Non-pigmented ciliary epithelial cell (primary cell): ENCODE results near the gene PCSK6.
"Not testable (repeated sequence)": the region's sequence is repeated elsewhere in the genome, so short reads cannot be mapped to it uniquely, and the experiment has no call there.

Source experiments
- DNase-seq: peaks from one replicate; pipeline ENCODE4 v3.0.0-alpha.2; 2010; ENCODE audit warnings: low read depth

PCSK6 gene

DNA sequence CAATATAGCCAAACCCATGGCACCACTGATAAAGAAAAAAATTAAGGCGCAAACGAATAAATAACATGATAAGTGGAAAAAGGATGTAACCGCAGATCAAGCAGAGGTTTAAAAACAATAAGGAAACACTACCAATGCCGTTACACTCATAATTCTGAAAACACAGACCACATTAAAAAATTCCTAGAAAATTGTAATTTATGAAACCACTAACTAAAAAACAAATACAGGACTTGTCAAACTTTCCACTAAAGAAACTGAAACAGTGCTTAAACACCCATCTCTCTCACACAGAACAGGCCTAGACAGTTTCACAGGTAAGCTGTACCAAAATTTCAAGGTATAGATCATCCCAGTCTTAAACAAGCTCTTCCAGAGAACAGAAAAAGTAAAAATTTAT, 28.4 kb downstream of the PCSK6 start:
- DNase-seq = no peak

DNA sequence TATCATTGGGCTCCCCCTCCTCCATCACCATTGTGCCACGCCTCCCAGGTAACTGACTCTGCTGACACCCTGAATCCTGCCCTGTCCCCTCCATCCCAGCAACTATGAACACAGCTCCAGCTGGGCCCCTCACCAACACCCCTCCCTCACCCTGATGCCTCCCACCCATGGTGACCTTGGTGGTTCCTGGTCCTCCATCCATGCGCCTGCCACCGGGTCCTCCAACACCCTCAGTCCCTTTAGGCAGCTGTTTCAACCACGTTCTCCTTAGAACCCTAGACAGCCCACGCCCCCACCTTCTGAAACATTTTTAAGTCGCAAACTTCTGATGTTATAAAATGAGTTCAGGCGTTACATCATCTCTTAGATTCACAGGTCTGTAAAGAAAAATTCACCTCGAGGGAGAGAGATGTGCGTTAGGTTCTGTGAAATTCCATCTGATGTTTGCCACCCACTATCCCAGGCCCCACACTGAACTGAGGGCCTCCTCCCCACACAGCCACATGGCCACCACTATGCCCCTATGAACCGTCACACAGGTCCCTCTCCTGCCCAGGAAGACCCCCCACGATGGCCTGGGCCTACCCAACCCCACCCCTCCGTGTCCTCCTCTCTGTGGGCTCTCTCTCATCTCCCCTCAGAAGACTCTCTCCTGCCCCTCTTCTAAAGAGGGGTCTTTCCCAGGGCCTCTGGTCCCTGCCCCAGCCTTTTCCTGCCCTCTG, 29.8 kb downstream of the PCSK6 start:
- no peak for DNase-seq

- no peak for DNase-seq
Observed at GRCh38 chr15:101458908-101459578, 30.5 kb downstream of the PCSK6 start.

GRCh38 chr15:101458158-101458900, 31.2 kb downstream of the PCSK6 start:
- no peak for DNase-seq

GRCh38 chr15:101457696-101458095, 31.8 kb downstream of the PCSK6 start:
- no peak for DNase-seq

GRCh38 chr15:101456057-101456739, 33.3 kb downstream of the PCSK6 start:
- no peak for DNase-seq

GRCh38 chr15:101455291-101456025, 34.0 kb downstream of the PCSK6 start:
- no peak for DNase-seq

DNA sequence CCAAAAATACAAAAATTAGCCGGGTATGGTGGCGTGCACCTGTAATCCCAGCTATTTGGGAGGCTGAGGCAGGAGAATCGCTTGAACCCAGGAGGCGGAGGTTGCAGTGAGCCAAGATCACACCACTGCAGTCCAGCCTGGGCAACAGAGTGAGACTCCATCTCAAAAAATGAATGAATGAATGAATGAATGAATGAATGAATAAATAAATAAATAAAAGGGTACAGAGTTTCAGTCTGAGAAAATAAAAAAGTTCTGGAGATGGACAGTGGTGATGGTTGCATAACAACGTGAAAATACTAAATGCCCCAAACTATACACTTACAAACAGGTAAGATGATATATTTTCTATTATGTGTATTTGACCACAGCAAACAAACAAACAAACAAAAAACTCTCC, 34.7 kb downstream of the PCSK6 start:
- DNase-seq = not testable (repeated sequence)

DNA sequence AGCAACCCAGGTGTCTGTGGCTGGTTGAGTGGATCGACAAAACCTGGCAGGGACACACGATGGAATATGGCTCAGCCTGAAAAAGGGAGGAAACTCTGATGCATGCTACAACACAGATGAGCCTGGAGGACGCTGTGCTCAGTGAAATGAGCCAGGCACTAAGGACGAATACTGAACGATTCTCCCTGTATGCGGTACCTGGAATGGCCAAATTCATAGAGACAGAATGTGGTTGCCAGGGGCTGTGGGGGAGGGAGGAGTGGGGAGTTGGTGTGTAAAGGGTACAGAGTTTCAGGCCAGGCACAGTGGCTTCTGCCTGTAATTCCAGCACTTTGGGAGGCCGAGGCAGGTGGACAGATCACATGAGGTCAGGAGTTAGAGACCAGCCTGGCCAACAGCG, 35.1 kb downstream of the PCSK6 start:
- DNase-seq = no peak

GRCh38 chr15:101453123-101454120, 36.1 kb downstream of the PCSK6 start:
- no peak for DNase-seq

DNA sequence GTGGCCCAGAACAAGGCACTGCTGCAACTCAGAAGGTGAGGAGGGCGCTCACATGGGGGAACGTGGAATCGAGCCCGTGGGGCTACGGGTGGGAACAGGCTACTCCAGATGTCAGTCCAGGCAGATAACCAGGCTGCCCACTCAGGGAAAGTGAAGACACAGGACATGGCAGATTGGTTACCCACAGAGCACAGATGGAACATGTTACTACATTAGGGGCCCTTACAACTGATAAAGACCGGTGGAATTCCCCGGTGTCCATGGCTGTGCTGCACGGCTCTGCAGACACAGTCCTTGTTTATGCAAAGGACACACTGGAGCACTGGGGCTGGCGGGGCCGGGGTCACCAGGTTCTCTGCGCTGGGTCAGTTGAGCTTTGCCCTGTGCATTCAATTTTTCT, 36.9 kb downstream of the PCSK6 start:
- no peak for DNase-seq

- DNase-seq = no peak
Observed at GRCh38 chr15:101451846-101452245, 37.7 kb downstream of the PCSK6 start.

DNA sequence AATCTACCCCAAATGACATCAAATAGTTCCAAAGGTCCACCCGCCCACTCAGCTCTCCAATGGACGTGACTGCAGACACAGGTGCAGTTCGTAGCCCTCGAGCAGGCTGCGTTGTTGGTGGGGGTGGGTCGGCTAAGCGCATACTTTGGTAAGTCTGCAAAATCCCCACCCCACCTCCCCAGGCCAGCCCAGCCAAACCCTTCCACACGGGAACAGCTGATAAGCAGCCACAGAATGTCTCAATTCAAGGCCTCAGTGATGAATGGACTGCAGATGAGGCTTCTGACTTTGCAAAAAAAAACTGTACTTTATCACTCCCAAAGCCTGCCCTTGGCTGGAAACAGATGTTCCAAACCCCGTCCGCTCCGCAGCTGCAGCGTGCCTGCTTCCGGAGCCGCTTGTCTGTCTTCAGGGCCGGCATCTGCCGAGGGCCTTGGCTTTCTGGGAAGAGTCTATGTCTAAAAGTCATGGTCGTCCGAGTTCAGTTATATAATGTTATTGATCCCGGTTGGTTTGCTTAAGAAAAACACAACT, 38.2 kb downstream of the PCSK6 start:
- DNase-seq = no peak

DNA sequence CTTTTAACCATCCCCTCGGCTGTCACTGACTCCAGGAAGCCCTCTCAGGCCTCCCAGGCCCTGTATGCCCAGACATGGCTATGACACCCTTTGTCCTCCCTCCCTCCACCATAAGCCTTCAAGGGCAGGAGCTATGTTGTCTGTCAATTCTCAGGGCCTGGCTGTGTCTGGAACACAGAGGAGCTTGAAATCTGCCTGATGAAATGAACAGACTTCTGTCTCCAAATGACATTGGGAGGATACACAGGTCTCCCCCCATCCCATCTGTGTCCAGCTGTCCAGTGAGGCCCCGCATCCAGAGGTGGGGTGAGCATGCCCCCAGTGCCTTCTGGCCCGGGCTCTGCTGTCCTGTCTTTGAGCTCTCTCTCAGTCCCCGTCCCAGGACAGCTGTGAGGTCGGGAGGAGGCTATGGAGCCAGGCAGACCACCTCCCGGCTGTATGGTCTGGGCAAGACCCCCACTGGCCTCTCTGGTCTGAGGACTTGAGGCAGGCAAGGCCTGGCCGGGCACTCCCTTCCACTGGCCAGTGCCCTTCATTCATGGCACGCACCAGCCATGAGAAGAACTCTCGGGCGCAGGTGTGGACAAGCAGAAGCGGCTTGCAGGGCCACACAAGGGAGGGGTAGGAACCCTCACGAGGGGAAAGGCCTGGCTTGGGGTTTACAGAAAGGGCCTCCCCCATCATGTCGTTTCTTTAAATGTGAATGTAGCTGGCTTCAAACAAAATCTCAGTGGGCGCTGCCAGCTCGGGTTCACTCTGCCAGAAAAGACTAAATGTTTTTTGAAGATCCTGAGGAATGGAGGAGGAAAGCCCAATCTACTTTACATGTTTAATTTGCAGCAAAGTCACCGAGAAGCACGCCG, 38.9 kb downstream of the PCSK6 start:
- no peak for DNase-seq

DNA sequence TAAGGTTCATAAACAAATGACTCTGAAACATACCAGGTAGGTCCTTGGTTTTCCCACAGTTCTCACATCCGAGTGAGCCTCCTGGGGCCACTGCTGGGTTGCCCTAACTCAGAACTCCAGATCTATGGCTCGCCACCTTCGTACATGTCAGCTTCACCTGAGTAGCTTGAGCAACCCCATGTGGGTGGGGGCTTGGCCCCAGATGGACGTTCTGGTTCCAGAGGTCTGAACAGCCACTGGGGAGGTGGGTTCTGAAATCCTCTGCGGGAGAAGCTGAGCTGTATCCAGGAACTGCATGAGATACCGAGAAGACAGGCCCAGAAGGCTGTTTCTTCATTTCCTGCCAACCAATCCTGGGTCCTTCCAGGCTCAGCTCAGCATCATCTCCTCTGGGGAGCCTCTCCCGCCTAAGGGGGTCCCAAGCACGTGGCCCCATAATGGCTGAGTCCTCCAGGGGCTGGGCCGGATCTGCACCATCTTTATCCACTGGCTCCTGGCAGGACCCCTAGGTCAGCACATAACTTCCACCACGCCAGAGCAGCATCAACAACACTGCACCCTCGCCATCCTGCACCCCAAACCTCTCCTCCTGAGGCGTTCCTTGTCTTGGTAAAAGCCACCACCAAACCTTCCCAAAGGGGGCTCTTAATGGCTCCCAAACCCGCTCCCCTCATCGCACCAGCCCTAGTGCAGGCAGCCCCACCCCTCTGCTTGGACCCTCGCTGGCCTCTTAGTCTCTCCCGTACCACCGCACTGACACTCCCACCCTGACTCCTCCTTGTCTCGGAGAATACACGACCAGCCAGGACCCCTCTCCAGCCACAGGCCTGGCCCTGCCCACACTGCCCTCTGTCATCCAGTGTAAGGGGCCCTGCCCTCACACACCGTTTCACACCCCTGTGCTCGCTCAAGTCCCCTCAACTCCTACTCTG, 39.8 kb downstream of the PCSK6 start:
- no peak for DNase-seq

DNA sequence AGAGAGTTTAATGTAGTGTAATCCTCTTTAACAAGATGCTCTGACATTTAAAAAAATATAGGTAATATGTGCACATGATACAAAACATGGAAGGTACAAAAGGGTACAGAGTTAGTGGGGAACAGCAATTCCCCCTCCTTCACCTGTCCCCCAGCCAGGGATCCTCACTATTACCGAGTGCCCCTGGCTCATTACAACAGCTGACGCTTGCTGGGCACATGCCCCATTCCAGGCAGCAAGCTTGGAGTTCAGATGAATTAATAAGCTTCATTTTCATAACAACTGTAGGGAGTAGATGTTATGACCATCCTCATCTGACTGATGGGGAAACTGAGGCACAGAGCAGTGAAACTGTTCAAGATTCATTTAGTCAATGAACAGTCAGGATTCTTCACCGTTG, 41.2 kb downstream of the PCSK6 start:
- no peak for DNase-seq

DNA sequence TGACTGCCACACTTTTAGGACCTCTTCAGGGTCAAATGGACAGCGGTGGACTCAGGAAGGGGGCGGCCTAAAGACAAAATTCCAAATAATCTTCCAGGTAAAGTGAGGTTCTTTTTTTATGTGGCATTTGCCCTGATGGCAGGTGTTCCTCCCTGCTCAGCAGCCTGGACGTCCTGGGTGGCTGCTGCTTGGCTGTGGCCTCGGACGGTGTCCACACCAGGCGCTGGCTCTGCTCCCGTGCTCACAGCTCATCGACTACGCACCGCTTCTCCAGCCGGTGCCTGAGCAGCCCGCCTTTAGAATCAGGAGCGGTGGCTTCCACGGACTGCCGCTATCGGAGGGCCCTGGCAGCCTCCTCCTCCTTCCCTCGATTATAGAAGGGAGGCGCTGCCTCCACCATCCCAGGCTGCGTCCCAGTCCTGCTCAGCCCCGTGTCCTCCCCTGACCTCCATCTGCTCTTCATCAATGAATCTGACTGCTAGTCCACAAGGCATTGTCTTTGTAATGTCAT, 41.9 kb downstream of the PCSK6 start:
- no peak for DNase-seq

DNA sequence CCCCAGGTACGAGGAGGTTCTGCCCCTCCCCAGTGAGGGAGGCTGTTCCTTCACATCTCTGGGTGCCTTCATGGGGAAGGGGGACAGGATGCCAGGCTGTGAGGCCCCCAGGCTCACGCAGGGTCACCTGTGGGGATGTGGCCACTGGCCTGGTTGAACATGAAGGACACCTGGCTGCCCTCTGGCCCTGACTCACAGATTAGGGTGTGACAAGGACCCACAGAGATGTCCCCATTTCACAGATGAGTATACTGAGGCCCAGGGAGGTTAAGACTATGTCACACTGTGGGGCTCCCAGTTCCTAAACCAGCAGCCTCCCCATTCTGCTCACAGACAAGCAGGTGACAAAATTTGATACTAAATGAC, 42.4 kb downstream of the PCSK6 start:
- no peak for DNase-seq
